NT2/D1 (cell line): ENCODE data around the gene PASD1.
"Not testable (repeated sequence)": the region's sequence is repeated elsewhere in the genome, so short reads cannot be mapped to it uniquely, and the experiment has no call there.

Experiments used
- SUZ12 ChIP-seq: IDR thresholded peaks from 2 replicates; pipeline ENCODE4 v1.6.1; 2011; ENCODE audit not compliant: insufficient read length, insufficient read depth; ENCODE audit errors: extremely low read depth
- YY1 ChIP-seq: IDR thresholded peaks from 2 replicates; pipeline ENCODE4 v1.6.1; 2011; ENCODE audit not compliant: insufficient read length, insufficient read depth
- ZNF274 ChIP-seq: IDR thresholded peaks from 2 replicates; pipeline ENCODE4 v1.6.1; 2011; ENCODE audit warnings: mild to moderate bottlenecking, low read depth, low read length

- TF ChIP-seq ZNF274, YY1, SUZ12: not testable (repeated sequence)
Measured at GRCh38 chrX:151546226-151546625, 17.2 kb upstream of the PASD1 start.
